NB4 (cell line): ENCODE measurements around the gene XPA.

Source experiments
- MYC ChIP-seq: IDR thresholded peaks from 2 replicates; pipeline ENCODE4 v1.6.1; 2011; ENCODE audit warnings: low read depth, low read length
- POLR2A ChIP-seq: IDR thresholded peaks from 2 replicates; pipeline ENCODE4 v1.6.1; 2011; ENCODE audit warnings: mild to moderate bottlenecking; ENCODE audit not compliant: insufficient read length; ENCODE audit errors: extremely low read depth
- TF ChIP-seq, protein P1 (sequence below): IDR thresholded peaks from one replicate; pipeline ENCODE4 v1.5.1; 2012; ENCODE audit warnings: low read depth, low read length
- TF ChIP-seq, protein P2 (sequence below): IDR thresholded peaks from 2 replicates; pipeline ENCODE4 v1.6.1; 2011; ENCODE audit warnings: low read depth, low read length

DNA sequence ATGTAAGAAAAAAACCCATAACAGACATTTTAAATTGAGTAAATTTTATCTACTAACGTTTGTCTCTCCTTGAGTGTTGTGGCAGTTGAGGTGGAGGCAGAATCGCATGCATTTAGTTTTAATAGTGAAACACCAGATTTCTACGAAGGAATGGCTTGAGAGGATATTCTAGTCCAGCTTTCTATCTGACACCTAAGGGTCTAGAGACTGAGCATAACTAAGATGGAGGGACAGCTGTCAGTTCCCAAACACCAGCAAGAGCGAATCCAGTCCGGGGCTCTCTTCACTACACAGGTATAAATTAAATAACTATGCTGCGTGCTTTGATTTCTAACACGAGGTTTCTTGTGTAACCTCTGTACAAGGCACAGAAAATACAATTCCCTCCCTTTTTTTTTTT, 62.1 kb downstream of the XPA start:
- TF ChIP-seq, protein P1, sequence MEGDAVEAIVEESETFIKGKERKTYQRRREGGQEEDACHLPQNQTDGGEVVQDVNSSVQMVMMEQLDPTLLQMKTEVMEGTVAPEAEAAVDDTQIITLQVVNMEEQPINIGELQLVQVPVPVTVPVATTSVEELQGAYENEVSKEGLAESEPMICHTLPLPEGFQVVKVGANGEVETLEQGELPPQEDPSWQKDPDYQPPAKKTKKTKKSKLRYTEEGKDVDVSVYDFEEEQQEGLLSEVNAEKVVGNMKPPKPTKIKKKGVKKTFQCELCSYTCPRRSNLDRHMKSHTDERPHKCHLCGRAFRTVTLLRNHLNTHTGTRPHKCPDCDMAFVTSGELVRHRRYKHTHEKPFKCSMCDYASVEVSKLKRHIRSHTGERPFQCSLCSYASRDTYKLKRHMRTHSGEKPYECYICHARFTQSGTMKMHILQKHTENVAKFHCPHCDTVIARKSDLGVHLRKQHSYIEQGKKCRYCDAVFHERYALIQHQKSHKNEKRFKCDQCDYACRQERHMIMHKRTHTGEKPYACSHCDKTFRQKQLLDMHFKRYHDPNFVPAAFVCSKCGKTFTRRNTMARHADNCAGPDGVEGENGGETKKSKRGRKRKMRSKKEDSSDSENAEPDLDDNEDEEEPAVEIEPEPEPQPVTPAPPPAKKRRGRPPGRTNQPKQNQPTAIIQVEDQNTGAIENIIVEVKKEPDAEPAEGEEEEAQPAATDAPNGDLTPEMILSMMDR: no peak
- TF ChIP-seq POLR2A: no peak
- TF ChIP-seq, protein P2, sequence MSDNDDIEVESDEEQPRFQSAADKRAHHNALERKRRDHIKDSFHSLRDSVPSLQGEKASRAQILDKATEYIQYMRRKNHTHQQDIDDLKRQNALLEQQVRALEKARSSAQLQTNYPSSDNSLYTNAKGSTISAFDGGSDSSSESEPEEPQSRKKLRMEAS: no peak
- no peak for TF ChIP-seq MYC
